HEK293 (cell line): Measurements from ENCODE around the gene PDCL3.

Experiments used
- ATF2 ChIP-seq: fragments of 450-650 bp; formaldehyde crosslinking; IDR thresholded peaks from 2 replicates; pipeline ENCODE4 v1.5.1; 2016; ENCODE audit warnings: missing biosample characterization, missing genetic modification characterization, low read depth
- RBAK ChIP-seq: fragments of 450-650 bp; formaldehyde crosslinking; IDR thresholded peaks from 2 replicates; pipeline ENCODE4 v1.5.1; 2016; ENCODE audit warnings: missing biosample characterization, missing genetic modification characterization
- ZNF394 ChIP-seq: fragments of 450-650 bp; formaldehyde crosslinking; IDR thresholded peaks from 2 replicates; pipeline ENCODE4 v1.5.1; 2016; ENCODE audit warnings: missing biosample characterization, missing genetic modification characterization, mild to moderate bottlenecking, moderate library complexity, borderline replicate concordance
- ZNF513 ChIP-seq: fragments of 450-650 bp; IDR thresholded peaks from 2 replicates; pipeline ENCODE4 v1.5.1; 2018; ENCODE audit warnings: missing biosample characterization, missing genetic modification characterization
- ZNF560 ChIP-seq: fragments of 450-650 bp; formaldehyde crosslinking; IDR thresholded peaks from 2 replicates; pipeline ENCODE4 v1.5.1; 2017; ENCODE audit warnings: missing biosample characterization, missing genetic modification characterization, borderline replicate concordance
- ZNF623 ChIP-seq: fragments of 450-650 bp; formaldehyde crosslinking; IDR thresholded peaks from 2 replicates; pipeline ENCODE4 v1.5.1; 2016; ENCODE audit warnings: missing biosample characterization, missing genetic modification characterization
- ZNF660 ChIP-seq: fragments of 450-650 bp; IDR thresholded peaks from 2 replicates; pipeline ENCODE4 v1.5.1; 2018; ENCODE audit warnings: missing biosample characterization, mild to moderate bottlenecking, missing genetic modification characterization
- ZNF670 ChIP-seq: fragments of 450-650 bp; formaldehyde crosslinking; IDR thresholded peaks from 2 replicates; pipeline ENCODE4 v1.5.1; 2016; ENCODE audit warnings: missing biosample characterization, missing genetic modification characterization, low read depth
- ZNF707 ChIP-seq: fragments of 450-650 bp; formaldehyde crosslinking; IDR thresholded peaks from 2 replicates; pipeline ENCODE4 v1.5.1; 2016; ENCODE audit warnings: missing biosample characterization, missing genetic modification characterization
- ZXDB ChIP-seq: fragments of 450-650 bp; formaldehyde crosslinking; IDR thresholded peaks from 2 replicates; pipeline ENCODE4 v1.5.1; 2016; ENCODE audit warnings: missing biosample characterization, missing genetic modification characterization
- TF ChIP-seq, protein P1 (sequence below): fragments of 450-650 bp; formaldehyde crosslinking; IDR thresholded peaks from 2 replicates; pipeline ENCODE4 v1.5.1; 2017; ENCODE audit warnings: missing biosample characterization, missing genetic modification characterization
- TF ChIP-seq, protein P2 (sequence below): fragments of 450-650 bp; formaldehyde crosslinking; IDR thresholded peaks from 2 replicates; pipeline ENCODE4 v1.5.1; 2016; ENCODE audit warnings: missing biosample characterization, missing genetic modification characterization
- TF ChIP-seq, protein P3 (sequence below): fragments of 450-650 bp; formaldehyde crosslinking; IDR thresholded peaks from 2 replicates; pipeline ENCODE4 v1.5.1; 2017; ENCODE audit warnings: missing biosample characterization, missing genetic modification characterization

GRCh38 chr2:100517556-100517955 is 45.2 kb upstream of the PDCL3 start:
- TF ChIP-seq RBAK (no peak), ZNF623 (tag by site-specific recombination) (no peak), ZNF670 (no peak), ZNF707 (tag by site-specific recombination) (no peak), ZNF513 (no peak), ZNF660 (tag by site-specific recombination) (no peak), ZXDB (tag by site-specific recombination) (no peak), ATF2 (tag by site-specific recombination) (no peak), ZNF394 (tag by site-specific recombination) (no peak), ZNF560 (no peak)
- TF ChIP-seq, protein P1, sequence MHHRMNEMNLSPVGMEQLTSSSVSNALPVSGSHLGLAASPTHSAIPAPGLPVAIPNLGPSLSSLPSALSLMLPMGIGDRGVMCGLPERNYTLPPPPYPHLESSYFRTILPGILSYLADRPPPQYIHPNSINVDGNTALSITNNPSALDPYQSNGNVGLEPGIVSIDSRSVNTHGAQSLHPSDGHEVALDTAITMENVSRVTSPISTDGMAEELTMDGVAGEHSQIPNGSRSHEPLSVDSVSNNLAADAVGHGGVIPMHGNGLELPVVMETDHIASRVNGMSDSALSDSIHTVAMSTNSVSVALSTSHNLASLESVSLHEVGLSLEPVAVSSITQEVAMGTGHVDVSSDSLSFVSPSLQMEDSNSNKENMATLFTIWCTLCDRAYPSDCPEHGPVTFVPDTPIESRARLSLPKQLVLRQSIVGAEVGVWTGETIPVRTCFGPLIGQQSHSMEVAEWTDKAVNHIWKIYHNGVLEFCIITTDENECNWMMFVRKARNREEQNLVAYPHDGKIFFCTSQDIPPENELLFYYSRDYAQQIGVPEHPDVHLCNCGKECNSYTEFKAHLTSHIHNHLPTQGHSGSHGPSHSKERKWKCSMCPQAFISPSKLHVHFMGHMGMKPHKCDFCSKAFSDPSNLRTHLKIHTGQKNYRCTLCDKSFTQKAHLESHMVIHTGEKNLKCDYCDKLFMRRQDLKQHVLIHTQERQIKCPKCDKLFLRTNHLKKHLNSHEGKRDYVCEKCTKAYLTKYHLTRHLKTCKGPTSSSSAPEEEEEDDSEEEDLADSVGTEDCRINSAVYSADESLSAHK (tag by site-specific recombination), result no peak
- TF ChIP-seq, protein P2, sequence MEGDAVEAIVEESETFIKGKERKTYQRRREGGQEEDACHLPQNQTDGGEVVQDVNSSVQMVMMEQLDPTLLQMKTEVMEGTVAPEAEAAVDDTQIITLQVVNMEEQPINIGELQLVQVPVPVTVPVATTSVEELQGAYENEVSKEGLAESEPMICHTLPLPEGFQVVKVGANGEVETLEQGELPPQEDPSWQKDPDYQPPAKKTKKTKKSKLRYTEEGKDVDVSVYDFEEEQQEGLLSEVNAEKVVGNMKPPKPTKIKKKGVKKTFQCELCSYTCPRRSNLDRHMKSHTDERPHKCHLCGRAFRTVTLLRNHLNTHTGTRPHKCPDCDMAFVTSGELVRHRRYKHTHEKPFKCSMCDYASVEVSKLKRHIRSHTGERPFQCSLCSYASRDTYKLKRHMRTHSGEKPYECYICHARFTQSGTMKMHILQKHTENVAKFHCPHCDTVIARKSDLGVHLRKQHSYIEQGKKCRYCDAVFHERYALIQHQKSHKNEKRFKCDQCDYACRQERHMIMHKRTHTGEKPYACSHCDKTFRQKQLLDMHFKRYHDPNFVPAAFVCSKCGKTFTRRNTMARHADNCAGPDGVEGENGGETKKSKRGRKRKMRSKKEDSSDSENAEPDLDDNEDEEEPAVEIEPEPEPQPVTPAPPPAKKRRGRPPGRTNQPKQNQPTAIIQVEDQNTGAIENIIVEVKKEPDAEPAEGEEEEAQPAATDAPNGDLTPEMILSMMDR (tag by site-specific recombination), result no peak
- TF ChIP-seq, protein P3, sequence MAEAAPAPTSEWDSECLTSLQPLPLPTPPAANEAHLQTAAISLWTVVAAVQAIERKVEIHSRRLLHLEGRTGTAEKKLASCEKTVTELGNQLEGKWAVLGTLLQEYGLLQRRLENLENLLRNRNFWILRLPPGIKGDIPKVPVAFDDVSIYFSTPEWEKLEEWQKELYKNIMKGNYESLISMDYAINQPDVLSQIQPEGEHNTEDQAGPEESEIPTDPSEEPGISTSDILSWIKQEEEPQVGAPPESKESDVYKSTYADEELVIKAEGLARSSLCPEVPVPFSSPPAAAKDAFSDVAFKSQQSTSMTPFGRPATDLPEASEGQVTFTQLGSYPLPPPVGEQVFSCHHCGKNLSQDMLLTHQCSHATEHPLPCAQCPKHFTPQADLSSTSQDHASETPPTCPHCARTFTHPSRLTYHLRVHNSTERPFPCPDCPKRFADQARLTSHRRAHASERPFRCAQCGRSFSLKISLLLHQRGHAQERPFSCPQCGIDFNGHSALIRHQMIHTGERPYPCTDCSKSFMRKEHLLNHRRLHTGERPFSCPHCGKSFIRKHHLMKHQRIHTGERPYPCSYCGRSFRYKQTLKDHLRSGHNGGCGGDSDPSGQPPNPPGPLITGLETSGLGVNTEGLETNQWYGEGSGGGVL (tag by site-specific recombination), result no peak
